Stimulated activated CD4-positive, alpha-beta T cell treated with anti-CD3 and anti-CD28 coated beads, TNF-alpha, amount 100 ng/mL, for 48 hours (primary cell): ENCODE data around the gene RPS27A.
"Not testable (repeated sequence)": the region's sequence is repeated elsewhere in the genome, so short reads cannot be mapped to it uniquely, and the experiment has no call there.

Experiments used
- DNase-seq, 3 donors: peaks; one replicate each; pipeline ENCODE4 v3.0.0-alpha.2; 2020; ENCODE audit warnings: low read depth in 3 of 3

Gene RPS27A

DNA sequence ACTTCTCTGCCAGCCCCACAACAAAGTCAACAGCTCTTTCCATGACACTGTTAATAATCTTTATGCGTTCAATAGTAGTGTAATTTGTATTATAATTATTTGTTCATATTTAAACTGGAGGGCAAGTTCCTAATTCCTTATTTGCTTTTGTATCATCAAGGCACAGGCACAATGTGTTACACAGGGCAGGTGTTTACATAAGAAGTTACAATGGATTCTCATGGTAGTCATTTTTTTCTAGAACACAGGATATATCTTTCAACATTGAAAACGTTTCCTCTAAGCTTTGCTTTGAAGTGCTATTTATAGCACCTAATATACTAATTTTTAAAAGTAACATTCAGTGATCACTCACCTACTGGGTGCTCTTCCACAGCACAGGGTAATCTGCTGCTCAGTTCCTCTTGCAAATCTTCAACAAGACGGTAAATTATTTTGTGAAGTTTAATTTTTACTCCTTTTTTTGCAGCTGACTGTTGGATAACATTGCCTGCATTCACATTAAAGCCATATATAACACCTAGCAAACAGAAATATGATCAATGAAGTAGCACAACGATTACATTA is 7.3 kb downstream of the RPS27A start:
- no peak for DNase-seq

DNA sequence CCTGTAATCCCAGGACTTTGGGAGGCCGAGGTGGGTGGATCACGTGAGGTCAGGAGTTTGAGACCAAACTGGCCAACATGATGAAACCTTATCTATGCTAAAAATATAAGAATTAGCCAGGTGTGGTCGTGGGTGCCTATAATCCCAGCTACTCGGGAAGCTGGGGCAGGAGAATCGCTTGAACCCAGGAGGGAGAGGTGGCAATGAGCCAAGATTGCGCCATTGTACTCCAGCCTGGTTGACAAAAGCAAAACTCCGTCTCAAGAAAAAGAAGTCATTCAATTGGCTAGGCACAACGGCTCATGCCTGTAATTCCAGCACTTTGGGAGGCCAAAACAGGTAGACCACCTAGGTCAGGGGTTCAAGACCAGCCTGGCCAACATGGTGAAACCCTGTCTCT is 9.1 kb downstream of the RPS27A start:
- DNase-seq, result not testable (repeated sequence)

DNA sequence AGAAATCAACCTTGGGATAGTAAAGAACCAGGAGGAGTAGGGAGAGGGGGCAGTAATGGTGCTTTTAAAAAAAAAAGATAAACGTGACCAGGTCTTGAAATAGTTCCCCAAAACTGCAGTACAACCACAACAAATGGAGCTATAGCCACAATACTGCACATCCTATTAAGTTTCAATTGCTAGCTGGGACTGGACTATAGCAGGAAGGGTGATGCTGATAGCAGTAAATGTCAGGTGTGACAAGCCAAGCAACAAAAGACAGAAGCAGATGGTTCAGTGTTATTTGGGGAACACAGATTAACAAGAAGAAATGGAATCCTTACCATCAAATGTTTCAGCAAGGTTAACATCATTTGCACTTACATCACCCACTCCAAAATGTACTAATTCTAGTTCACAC is 10.1 kb downstream of the RPS27A start:
- no peak for DNase-seq

DNA sequence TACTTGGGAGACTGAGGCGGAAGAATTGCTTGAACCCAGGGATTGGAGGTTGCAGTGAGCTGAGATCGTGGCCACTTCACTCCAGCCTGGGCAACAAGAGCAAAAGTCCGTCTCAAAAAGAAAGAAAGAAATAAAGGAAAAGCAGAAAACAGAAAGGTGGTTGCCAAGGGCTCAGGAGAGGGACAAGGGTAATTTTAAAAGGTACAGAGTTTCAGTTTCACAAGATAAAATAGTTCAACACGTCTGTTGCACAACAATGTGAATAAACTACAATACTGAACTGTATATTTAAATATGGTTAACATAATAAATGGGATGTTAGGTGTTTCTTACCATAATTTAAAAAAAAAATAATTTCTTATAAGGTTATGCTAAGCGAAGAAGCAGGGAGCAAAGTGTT is 12.9 kb downstream of the RPS27A start:
- no peak for DNase-seq

DNA sequence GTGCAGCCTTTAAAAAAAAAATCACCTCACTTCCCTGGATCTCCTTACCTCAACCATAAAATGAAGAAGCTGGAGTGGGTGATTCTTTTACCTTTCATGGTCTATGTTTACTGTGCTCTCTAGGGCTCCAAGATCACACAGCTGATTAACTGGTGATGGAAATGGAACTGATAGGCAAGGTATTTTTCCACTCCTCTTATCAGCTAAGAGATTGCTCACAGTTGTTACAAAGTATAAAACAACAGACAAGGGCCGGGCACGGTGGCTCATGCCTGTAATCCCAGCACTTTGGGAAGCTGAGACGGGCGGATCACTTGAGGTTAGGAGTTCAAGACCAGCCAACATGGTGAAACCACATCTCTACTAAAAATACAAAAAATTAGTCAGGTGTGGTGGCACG is 14.5 kb downstream of the RPS27A start:
- no peak for DNase-seq

DNA sequence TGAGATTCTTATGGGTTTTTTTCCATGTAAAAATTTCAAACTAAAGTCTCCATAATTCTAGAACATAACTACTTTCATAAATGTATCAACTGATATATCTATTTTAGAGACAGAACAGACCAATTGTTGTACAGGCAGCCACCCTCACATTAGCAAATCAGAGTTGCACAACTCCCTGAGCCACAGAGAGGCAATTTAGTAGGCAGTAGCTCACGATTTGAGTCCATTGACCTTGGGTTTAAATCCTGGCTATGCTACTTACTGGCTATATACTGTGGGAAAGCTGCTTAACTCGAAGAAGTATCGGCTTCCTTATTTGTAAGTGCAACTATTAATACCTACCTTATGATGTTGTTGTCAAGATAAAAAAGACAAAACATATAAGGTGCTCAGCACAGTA is 20.3 kb downstream of the RPS27A start:
- no peak for DNase-seq

DNA sequence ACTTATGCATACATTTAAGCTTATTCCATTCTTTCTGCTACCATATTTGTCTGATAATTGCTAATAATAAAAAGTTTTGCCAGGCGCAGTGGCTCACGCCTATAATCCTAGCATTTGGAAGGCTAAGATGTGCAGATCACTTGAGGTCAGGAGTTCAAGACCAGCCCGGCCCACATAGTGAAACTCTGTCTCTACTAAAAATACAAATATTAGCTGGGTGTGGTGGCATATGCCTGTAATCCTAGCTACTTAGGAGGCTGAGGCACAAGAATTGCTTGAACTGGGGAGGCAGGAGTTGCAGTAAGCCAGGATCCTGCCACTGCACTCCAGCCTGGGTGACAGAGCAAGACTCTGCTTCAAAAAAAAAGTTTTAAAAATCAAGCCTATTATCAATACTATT is 27.1 kb downstream of the RPS27A start:
- not testable (repeated sequence) for DNase-seq

DNA sequence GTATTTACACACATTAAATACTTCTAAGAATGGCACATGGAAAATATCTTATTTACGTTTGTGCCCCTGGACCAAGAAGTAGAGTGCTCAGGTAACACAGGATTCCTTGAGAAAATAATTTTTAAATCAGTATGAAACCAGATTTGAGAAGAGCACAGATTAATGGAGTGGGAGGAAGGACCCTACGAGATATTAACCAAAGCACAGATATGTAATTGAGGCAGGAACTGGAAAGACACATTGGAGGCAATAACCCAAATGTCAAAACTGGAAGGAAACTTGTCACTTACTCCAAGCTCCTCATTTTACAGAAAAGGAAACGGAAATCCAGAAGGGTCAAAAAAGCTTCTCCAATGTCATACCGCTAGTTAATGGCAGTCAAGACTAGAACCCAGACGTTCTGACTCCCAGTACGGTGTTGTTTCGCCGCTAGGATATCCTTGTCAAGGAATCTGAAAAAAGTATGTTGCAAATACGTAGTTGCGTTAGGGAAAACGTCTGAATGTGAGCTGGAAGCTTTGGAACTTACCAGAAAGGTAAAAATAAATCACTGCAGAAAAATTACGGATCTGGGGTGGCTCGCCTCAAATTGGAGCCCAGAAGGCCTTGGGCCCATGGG is 35.9 kb downstream of the RPS27A start:
- DNase-seq, result no peak

DNA sequence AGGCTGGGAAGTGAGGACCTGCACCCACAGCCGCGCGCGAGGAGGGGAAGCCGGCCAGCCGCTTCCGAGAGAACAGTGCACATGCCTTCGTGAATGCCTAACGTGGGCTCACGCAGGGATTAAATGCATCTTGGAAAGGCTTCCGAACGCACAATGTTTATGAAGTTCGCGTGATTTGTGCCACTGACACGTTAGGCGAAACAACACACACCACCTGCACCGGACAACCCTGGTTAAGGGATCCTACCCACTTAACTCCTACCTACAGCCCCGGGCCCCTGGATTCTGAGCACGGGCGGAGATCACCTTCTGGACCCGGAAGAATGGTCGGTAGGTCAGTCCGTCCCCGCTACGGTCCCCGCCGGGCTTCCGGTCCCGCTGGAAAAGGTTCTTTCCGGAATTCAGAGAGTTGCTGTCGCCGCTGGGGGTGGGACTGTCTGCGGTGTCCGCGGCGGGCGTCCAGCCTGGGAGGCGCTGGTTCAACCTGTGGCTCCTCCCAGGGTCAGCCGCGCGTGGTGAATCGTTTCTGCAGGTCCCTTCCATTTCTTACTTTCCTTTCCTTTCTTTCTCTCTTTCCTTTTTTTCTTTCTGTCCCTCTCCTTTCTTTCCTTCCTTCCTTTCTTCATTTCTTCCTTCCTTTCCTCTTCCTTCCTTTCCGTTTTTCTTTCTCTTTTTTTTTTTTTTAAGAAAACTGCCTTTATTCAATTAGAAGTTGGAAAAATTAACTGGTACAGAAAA is 36.6 kb downstream of the RPS27A start, which contains the start of gene MTIF2:
Gene MTIF2 (minus strand): TSS at position 325 of the 738 bp plus-strand sequence. CDS start 5,373 bp downstream, outside the sequence.
- peak; percentile 84 to 87 (median 85) for DNase-seq

DNA sequence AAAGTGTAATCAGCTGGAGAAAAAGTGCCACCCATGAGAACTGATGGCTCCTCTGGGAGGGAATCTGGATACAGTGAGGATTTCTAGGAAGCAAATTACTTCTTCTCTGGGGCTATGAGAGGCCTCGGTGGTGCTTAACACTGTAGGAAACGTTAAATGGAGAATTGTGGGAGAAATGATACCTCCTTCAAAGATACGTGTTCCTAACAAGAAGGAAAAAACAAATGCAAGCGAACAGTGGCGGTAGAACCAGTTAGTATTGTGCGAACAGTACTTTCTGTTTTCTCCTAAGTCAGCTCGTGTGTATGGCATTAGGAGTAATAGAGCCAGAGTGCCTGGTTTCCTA is 37.1 kb downstream of the RPS27A start:
- DNase-seq, result no peak

DNA sequence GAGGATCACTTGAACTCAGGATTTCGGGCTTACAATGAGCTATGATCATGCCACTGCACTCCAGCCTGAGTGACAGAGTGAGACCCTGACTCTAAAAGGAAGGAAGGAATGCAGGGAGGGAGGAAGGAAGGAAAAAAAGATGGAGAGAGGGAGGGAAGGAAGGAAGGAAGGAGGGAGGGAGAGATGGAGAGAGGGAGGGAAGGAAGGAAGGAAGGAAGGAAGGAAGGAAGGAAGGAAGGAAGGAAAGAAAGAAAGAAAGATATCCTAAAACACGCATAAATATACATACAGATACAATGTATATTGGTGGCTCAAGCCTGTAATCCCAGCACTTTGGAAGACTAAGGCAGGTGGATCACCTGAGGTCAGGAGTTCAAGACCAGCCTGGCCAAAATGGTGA is 41.9 kb downstream of the RPS27A start:
- not testable (repeated sequence) for DNase-seq

DNA sequence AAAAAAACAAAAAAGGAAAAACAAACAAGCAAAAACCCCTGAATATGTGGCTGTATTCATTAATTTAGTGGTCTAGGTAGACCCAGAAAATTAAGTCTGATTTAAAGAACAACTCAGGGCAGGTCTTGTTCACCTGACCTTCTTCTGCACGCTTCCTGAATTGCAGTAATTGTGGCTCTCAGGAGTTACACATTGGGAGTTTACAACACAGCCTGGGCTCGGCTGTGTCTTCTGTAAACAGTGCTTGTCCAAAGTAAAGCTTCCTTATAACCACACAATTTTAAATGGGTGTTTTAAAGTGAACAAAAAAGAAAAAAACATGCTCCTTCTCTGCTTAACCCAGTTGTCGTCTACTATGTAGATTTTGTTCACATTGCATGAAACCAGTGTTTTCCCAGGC is 44.8 kb downstream of the RPS27A start:
- DNase-seq, result no peak

DNA sequence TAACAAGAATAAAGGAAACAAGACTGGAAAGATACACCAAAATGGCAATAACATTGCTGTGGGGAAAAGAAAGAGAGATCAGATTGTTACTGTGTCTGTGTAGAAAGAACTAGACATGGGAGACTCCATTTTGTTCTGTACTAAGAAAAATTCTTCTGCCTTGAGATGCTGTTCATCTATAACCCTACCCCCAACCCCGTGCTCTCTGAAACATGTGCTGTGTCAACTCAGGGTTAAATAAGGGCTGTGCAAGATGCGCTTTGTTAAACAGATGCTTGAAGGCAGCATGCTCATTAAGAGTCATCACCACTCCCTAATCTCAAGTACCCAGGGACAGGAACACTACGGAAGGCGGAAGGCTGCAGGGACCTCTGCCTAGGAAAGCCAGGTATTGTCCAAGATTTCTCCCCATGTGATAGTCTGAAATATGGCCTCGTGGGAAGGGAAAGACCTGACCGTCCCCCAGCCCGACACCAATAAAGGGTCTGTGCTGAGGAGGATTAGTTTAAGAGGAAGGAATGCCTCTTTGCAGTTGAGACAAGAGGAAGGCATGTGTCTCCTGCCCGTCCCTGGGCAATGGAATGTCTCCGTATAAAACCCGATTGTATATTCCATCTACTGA is 46.8 kb downstream of the RPS27A start:
- not testable (repeated sequence) for DNase-seq

DNA sequence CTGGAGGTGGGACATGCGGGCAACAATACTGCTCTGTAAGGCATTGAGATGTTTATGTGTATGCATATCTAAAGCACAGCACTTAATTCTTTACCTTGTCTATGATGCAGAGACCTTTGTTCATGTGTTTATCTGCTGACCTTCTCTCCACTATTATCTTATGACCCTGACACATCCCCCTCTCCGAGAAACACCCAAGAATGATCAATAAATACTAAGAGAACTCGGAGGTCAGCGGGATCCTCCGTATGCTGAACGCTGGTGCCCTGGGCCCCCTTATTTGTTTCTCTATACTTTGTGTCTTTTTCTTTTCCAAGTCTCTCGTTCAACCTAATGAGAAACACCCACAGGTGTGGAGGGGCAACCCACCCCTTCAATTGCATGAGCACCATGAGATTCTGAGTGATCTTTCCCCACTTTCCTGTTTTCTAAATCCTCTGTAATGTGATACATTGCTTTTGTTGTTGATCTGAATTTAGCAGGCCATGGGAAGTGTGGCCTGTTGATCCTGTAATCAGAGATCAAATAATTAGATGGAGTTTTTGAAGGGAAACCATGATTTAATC is 47.5 kb downstream of the RPS27A start:
- DNase-seq, result not testable (repeated sequence)

DNA sequence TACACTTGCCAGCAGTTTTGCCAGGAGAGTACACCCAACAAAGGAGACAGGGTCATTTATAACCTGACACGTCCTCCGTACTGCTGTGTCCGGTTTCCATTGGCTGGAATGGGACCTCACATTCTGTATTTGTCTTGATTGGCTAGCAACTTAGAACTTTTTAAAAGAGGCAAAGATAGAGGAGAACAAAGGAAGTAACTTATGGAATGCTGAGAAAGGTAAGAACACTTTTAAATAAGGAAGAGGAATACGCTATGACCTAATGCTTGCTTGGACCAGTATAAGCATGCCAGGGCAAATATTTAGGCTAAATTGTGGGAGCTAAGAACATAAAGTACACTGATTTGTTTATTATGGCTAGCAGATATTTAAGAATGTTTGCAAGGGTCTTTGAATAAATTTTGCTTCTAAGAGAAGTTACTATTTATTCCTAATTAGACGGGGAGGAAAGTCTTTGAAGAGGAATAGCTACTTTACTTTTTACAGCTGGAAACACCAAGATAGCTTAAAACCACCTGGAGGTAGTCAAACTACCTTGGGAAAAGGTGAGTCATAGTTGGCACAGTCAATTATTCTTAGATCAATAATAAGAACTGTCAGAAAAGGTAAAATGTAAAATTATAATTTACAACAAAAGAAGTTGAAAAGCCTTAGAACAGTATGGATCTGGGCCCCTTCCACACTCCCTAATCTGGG is 48.5 kb downstream of the RPS27A start:
- not testable (repeated sequence) for DNase-seq

DNA sequence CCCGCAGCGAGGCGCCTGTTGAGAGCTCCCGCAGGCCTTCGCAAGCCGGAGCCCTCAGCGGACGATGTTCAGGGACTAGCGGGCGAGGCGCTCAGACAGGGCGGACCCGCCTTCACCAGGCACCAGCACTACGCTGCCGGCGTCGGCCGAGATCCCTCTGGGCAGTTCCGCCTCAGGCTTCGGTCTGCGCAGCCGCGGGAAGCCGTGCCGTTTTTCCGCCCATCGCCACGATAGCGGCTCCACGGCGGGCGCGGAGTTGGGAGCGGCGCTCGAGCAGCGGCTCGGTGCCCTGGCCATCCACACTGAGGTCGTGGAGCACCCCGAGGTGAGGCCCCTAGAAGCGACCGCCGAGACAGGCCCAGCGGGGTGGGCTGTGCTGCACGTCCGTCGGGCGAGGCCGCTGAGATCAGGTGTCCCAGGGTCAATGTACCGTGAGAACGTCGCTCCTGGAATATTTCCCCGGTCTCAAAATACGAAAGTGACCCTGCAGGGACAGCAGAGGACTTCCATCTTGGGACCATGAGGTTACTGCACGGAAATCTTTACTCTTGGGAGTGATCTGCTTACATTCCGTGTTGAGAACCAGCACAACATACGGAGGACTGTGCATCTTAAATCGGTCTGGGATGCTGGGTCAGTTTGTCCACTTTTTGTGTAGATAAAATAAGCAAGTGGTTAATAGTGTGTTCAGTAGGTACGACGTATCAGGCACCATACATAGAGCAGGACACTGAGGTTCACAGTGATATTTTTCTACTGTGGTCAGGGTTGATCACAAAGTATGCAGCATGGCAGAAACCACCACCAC is 49.8 kb downstream of the RPS27A start:
- peak; percentile 77 to 80 (median 79) for DNase-seq

DNA sequence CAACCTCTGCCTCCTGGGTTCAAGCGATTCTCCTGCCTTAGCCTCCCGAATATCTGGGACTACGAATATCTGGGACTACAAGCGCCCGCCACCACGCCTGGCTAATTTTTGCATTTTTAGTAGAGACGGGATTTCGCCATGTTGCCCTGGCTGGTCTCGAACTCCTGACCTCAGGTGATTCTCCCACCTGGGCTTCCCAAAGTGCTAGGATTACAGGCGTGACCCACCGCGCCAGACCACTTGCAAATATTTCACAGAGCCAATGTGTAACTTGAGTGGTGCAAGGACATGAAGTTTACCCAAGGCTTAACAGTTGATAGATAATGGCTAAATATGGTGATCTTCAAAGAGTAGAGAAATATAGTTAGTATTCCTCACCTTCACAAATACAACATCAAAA is 50.6 kb downstream of the RPS27A start:
- no peak for DNase-seq
